GM12873 (cell line): ENCODE results near the gene TRMU.

ENCODE experiments used
- CTCF ChIP-seq: IDR thresholded peaks from 2 replicates; pipeline ENCODE4 v1.5.1; 2012; ENCODE audit warnings: low read depth, mild to moderate bottlenecking, moderate library complexity, low read length, control low read depth; ENCODE audit not compliant: insufficient read depth; ENCODE audit errors: missing control alignments

Gene TRMU

DNA sequence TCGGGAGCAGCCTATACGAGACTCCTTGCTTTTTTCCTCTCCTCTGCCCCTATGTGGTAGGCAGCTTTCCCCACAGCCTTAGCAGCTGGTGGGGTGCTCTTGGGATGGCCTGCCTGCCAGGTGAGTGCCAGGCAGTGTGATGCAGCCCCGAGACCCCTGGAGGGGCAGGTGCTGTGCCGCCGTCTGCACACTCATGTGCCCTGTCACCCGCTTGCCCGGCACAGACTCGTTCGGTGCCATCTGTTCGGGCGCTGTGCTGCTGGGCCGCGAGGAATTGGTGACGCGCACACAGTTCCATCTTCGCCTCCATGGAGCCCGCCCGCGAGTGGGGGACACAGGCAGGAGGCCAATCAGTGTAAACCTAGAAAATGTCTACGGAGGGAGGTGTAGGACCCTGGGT is 15.1 kb downstream of the TRMU start:
- no peak for TF ChIP-seq CTCF

DNA sequence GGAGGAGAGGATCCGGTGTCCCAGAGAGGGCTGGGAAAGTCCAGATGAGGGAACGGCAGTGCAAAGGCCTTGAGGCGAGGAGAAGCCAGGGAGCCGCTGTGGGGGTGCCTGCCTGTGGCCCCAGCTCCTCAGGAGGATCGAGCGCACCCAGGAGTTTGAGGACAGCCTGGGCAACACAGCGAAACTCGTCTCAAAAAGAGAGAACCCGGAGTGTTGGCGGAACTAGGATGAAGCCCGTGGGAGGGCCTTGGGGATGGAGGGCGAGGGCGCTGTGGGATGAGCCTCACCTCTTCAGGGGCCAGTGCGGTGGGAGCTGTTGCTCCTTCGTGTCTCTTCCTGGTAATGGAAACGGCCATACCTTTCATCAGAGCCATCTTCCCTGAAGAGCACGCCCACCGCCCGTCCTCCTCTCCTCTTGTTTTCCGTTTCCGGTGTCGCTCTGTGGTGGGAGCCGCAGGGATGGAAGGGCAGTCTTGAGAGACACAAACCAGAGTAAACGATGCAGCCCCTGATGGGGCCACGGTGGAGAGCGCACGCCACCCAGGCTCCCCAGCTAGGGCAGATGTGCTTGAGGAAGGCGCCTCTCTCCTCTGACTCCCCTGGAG is 15.7 kb downstream of the TRMU start:
- TF ChIP-seq CTCF, result no peak

- no peak for TF ChIP-seq CTCF
Measured at GRCh38 chr22:46351767-46352166, 16.3 kb downstream of the TRMU start.

GRCh38 chr22:46352276-46352675 is 16.8 kb downstream of the TRMU start:
- TF ChIP-seq CTCF, result no peak

GRCh38 chr22:46352691-46353386 is 17.3 kb downstream of the TRMU start:
- TF ChIP-seq CTCF, result no peak

GRCh38 chr22:46353483-46354105 is 18.1 kb downstream of the TRMU start:
- TF ChIP-seq CTCF, result no peak

DNA sequence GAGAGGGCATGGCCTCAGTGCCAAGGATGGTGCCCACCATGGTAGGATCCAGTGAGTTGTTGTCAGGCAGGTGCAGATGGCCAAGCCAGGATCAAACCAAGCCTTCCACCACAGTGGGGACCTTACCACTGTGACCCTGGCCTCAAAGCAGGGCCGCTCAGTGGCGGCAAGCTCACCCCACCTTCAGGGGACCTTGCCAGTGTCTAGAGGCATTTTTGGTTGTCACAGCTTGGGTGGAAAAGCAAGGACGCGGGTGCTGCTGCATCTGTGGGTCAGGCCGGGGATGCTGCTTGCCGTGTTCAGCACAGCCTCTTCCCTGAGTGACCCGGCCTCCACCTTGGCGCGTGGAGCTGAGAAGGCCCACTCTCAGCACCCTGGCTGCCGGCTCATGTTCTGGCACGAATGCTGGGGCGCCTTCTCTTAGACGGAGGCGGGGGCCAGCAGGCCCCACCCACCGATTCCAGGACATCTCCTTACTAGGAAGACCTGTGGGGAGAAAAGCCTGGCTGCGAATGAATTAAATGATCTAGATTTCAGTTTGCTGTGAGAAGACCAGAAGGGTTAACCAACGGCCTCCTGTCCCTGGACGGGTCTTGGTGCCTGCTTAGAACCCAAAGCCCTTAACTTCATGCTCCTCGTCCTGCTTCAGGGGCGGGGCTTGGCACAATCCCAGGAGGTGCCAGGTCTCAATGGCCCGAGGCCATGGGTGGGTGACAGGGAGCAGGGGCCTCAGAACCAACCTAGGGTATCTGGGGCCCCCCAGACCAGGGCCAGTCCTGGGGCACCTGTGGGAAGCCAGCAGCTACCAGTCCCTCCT is 18.9 kb downstream of the TRMU start:
- TF ChIP-seq CTCF, result no peak
